Transverse colon (tissue), 4 donors: ENCODE results near the gene ING1.

Experiments used
- EP300 ChIP-seq: sonication (generic); formaldehyde crosslinking; IDR thresholded peaks from one replicate; pipeline ENCODE4 v1.6.1; 2017; ENCODE audit warnings: antibody characterized with exemption, low read depth
- POLR2AphosphoS5 ChIP-seq, 3 donors: sonication (generic); formaldehyde crosslinking; IDR thresholded peaks; one replicate each; pipeline ENCODE4 v1.6.1; 2016; ENCODE audit warnings: antibody characterized with exemption in 3 of 3
- TF ChIP-seq, protein P1 (sequence below), 5 experiments: fragments of 200-600 bp in 3 of 5; fragments of 450-650 bp in 2 of 5; sonication (generic) in 3 of 5; IDR thresholded peaks; 1 replicate in 2 of 5; 2 replicates in 3 of 5; pipeline ENCODE4 v1.5.1; 2016 to 2017; ENCODE audit warnings: antibody characterized with exemption in 5 of 5, inconsistent platforms in 3 of 5, mild to moderate bottlenecking in 2 of 5, moderate library complexity in 1 of 5

DNA sequence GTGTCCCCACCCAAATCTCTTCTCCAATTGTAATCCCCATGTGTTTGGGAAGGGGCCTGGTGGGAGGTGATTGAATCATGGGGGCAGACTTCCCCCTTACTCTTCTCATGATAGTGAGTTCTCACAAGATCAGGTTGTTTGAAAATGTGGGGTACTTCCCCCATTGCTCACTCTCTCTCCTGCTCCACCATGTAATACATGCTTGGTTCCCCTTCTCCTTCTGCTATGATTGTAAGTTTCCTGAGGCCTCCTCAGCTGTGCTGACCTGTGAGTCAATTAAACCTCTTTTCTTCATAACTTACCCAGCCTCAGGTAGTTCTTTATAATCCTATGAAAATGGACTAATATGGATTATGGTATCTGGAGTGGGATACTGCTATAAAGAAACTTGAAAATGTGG is 24.1 kb downstream of the ING1 start:
- TF ChIP-seq POLR2AphosphoS5 (IDR thresholded peaks at IDR 0.05) (no peak), EP300 (no peak)
- TF ChIP-seq, protein P1, sequence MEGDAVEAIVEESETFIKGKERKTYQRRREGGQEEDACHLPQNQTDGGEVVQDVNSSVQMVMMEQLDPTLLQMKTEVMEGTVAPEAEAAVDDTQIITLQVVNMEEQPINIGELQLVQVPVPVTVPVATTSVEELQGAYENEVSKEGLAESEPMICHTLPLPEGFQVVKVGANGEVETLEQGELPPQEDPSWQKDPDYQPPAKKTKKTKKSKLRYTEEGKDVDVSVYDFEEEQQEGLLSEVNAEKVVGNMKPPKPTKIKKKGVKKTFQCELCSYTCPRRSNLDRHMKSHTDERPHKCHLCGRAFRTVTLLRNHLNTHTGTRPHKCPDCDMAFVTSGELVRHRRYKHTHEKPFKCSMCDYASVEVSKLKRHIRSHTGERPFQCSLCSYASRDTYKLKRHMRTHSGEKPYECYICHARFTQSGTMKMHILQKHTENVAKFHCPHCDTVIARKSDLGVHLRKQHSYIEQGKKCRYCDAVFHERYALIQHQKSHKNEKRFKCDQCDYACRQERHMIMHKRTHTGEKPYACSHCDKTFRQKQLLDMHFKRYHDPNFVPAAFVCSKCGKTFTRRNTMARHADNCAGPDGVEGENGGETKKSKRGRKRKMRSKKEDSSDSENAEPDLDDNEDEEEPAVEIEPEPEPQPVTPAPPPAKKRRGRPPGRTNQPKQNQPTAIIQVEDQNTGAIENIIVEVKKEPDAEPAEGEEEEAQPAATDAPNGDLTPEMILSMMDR (IDR thresholded peaks at IDR 0.05), result no peak
